Measurements from ENCODE around the gene OR5B12.
"Not testable (repeated sequence)": the region's sequence is repeated elsewhere in the genome, so short reads cannot be mapped to it uniquely, and the experiment has no call there.

Gene OR5B12

DNA sequence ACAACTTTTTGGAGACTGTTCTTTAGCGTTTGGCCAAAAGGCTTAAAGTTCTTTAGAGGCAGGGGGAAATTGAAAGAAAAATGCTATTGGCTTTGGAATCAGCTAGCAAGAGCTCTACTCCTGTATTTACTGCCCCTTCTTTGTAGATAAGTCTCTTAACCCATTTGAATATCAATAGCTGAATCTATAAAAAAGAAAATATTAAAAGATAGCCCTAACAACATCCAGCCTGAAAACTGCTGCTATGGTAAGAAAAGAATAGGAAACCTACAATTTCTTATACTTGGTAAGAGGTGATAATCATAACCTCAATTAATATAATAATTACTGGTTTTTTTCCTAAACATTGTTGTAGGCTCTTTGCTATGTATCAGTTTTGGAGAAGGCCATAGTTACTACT is at the start of gene OR5B12:
OR5B12 (minus strand) TSS at position 101 of the 400 bp plus-strand sequence. CDS start 2,085 bp downstream, outside the sequence.
- DNase-seq: no peak

DNA sequence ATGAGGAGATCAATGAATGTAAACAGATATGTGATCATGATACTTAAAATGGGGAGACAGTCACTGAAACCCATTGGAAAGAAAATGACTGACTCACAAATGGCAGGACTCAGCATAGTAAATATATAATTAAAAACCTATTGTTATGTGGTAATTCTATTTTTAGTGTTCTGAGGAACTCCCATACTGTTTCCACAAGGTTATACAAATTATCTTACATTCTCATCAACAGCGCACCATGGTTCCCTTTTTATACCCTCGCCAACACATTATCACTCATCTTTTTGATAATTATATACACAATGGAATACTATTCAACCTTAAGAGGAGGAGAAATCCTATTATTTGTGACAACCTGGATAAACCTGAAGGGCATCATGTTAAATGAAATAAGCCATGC is 48.8 kb upstream of the OR5B12 start:
- DNase-seq: no peak

DNA sequence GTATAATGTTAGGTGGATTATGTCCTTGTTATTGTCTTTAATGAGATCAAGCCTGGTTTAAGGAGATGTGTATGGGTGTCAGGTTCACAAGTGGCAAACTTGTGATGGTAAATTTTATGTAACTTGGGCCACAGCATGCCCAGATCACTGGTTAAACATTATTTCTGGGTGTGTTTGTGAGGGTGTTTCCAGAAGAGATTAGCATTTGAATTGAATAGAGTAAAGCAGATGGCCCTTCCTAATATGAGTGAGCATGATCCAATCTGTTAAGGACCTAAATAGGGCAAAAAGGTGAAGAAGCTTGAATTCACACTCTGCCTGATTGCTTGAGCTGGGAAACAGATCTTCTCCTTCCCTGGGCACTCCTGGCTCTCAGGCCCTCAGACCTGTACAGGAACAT is 45.1 kb upstream of the OR5B12 start:
- no peak for DNase-seq

DNA sequence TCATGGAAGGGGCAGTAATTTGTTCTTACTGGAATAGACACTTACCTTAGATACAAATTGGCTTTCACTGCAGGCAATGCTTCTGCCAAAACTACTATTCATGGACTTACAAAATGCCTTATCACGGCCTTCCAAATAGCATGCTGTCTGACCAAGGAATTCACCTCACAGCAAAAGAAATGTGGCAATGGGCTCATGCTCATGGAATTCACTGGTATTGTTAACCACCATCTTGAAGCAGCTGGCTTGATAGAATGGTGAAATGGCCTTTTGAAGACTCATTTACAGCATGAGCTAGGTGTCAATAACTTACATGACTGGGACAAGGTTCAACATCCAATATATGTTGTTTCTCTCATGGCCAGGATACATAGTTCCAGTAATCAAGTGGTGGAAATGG is 43.9 kb upstream of the OR5B12 start:
- no peak for DNase-seq

DNA sequence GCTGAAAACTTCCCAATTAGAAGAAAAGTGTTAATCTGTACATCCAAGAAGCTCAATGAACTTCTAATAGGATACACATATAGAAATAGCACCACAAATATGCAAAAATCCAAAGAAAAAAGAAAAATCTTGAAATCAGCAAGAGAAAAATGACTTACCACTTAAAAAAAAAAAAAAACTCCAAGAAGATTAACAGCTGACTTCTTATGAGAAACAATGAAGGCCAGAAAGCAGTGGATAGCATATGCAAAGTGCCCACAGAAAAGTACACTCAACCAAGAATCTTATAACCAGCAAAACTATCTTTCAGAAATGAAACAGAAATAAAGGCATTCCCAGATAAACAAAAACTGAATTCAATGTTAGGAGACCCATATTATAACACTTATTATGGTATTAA is 29.9 kb upstream of the OR5B12 start:
- DNase-seq: no peak

- no peak for DNase-seq
Observed at GRCh38 chr11:58466293-58466692, 24.3 kb upstream of the OR5B12 start.

DNA sequence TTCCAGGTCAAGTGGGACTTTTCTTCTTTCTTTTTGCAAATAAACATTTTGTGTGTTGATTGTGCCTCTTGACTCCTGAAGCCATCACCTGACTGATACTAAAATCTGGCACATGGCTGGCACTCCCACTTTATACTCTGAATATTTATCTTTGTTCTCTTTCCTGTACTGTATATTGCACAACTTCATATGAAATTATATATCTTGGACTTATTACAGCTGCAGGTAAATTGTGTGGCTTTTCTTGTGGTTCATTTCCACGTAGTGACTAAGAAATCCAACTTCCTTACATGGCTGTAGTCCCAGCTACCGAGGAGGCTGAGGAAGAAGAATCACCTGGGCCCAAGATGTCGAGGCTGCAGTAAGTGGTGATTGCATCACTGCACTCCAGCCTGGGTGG is 23.7 kb upstream of the OR5B12 start:
- no peak for DNase-seq

DNA sequence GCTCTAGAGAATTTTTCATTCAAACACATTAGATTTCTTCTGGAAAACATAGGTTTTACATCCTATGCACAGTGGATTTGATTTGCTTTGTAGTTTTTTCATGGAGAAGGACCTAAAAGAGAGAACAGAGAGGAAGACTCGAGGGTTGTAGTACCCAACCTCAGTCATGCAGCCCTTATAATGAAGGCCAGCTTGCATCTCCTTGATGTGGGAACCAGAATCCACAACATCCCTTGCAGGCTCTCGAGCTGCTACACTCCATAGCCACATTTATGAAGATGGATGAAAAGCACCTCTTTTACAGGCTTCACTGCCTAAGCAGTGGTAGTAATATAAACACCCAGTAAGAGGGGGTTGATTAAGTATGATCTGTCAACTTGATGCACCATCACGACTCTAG is 9.5 kb upstream of the OR5B12 start:
- no peak for DNase-seq

DNA sequence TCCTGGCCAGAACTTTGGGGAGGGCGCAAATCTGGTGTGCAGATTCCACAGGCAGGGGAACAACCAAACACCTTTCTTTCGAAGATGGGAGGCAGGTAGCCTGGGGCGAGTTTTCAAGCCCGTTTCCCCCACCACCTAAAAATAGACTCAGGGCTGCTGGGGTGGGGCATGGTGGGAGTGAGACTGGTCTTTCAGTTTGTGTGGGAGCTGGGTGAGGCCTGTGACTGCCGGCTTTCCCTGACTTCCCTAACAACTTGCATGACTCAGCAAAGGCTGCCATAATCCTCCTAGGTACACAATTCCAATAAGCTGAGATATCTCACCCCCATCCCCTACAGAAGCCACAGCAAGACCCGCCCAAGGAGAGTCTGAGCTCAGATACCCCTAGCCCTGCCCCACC is 4.3 kb upstream of the OR5B12 start:
- DNase-seq: no peak

DNA sequence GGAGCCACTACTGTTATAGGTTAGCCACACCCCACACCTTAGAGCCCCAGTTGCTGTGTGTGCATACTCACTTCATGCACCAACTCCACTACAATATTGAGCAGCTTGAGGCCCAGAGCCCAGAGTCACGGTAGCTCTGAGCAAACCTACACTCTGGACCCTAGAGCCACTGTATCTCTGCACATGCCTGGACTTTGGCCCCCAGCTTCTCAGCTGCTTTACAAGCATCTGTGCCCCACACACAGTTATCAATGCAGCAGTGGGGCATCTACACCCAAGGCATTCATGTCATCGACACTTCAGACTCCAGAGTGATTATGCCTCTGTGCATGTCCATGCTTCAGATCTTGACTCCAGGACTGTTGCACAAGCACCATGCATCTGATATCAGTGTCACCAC is 2.3 kb upstream of the OR5B12 start:
- DNase-seq: no peak

DNA sequence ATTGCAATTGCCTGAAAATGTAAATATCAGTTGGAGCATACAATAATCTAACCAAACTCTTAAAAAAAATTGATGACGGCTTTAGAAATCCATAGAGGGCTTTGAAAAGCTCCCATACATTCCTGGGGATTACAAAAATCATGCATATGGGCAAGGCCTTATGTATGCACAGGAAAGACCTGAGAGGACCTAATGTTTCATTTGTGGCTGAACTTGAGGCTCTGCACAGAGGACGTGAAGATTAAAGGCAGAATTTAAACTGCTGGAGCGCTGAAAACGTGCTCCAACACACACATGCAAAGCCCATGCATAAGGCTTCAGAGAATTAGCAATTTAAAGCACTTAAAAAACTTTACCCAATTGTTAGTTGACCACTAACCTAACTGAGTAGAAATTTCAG is 3.5 kb downstream of the OR5B12 start:
- no peak for DNase-seq

DNA sequence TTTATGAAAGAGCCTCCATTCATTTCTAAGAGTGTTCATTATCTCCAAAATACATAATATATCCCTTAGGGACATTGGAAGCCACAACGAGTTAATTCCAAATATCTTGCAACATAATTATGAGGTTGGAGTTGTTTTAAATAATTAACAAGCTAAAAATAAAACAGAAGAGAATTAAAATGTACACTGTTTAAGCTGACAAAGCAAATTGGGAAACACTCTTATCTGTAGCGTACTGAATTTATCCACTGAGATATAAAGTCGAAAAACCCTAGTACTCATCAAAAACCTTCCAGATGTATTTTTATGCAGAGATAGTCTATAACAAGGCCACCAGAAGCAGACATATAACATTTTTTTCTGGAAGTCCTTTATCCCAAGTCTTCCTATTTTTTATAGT is 7.8 kb downstream of the OR5B12 start:
- no peak for DNase-seq

- DNase-seq: no peak
Observed at GRCh38 chr11:58433638-58434203, 8.3 kb downstream of the OR5B12 start.

- no peak for DNase-seq
Observed at GRCh38 chr11:58429273-58429672, 12.8 kb downstream of the OR5B12 start.

- DNase-seq: no peak
Observed at GRCh38 chr11:58428021-58428420, 14.0 kb downstream of the OR5B12 start, which contains the start of gene OR5B2. Gene OR5B2 (minus strand): TSS chr11:58428121. CDS start chr11:58423261, 4,860 bp downstream.

DNA sequence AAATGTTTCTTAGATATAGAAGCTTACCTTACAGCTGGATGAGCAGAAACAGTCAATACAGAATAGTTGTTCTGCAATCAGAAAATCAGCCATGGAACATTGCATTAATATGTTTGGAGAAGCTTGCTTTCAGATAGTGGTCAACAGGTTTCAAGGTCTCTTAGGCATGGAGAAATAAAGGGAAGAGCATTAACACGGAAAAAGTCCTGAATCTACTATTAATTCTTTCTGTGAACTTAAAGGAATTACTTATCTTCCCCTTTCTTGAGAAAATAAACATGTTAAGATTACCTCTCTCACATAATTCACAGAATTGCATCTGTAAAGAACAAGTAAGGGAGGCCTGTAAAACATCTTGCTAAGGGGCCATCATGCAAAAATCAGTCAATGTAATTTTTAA is 35.3 kb downstream of the OR5B12 start, which contains the start of gene OR5B3:
OR5B3 (minus strand) TSS at position 101 of the 400 bp plus-strand sequence. CDS start 3,465 bp downstream, outside the sequence.
- no peak for DNase-seq

DNA sequence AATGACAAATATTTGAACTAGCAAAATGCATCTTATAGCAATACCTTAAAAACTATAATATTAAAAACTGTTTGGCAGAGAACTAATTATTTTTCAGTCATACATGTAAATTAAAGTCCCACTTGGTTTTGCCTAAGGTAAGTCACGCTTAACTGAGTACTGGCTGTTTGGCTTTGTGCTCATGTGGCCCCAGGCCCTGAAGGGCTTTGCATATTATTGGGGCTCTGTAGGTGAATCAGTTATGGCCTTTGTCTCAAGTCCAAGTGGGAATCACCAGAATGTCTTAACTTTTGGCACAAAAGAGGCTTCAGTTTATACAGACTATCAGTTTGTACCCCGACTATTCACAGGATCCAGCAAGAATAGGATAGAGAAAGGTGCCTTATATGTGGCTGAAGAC is 42.4 kb downstream of the OR5B12 start:
- not testable (repeated sequence) for DNase-seq

GRCh38 chr11:58395581-58395980 is 46.5 kb downstream of the OR5B12 start:
- DNase-seq: no peak

GRCh38 chr11:58394195-58394594 is 47.8 kb downstream of the OR5B12 start:
- no peak for DNase-seq

DNA sequence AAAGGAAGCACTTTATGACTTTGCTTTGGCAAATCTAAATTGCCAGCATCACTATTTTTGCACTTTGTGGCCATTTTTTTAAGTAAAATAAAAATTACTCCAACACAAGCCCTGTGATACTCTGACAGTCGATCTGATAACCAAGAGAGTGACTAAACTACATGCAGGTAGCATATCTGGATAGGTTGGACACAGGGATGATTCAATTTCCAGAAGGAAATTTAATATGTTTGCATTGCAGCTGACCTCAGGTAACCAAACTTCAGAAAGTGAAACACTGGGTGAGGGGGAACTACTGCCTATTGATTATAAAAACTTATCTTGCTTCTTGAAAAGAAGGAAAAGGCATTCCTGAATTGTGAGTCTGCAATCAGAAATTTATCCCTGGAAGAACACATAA is 49.3 kb downstream of the OR5B12 start:
- no peak for DNase-seq

DNA sequence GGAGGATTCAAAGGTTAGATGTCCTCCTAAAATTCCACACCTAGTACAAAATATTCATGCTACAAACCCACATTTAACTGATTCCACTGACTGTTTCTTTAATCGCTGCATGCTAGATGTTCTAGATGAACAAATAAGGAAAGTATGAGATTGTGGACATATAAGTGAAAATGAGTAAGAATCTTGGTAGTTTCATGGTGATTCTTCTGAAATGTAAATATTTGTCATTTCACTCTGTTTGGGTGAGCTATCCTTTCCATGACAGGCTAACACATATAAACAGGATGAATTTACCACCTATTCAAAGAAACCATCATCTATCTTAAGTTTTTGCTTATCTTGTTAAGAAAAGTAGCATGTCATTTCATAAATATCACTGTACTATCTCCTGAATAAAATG is 50.2 kb downstream of the OR5B12 start:
- no peak for DNase-seq

GRCh38 chr11:58390551-58391063 is 51.4 kb downstream of the OR5B12 start:
- DNase-seq: no peak

All from amniotic stem cell (primary cell).